Measurements from ENCODE around the gene NR2E1.

The NR2E1 gene

DNA sequence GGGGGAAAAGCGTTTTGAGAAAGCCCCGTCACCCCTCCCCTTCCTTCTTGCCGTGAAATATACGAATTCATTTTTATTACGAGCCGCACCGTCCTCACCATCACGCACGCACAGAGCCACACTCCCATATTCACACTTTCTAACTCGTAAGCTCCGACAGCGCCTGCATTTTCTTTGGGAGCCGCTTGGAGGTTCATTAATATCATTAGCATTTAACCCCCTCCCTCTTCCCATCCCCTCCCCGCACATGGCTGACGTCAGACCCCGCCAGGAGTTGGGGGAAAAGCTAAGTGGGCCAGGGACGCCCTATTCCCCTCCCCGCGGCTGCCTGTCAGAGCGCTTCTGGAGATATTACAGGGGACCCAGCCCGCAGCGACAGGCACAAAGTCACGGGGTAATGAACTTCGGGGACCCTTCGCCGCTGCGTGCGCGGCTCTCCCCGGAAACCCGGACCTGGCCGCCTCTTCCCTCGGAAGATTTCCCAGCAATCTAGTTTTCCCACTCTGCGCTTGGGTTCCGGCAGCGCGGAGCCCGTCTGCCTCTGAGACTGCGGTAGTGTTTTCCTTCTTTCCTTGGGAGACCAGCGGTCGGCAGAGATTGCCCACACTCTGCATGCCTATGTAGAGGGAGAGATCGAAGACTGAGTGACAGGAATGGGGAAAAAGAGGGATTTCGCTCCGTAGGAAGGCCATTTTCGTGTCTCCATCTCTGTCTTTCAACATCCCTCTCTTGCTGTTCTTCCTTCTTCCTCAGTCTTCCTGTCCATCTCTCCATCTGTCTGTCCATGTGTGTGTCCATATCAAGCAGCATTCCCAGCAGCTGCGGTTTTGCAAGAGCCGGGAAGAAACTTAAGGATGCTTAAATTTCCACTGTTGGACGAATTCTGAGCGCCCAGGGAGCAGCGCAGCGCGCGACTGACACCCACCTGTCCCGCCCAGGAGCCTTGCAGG lies at the start of gene NR2E1:
NR2E1 (plus strand) TSS at position 309 of the 950 bp plus-strand sequence. CDS start 744 bp downstream, outside the sequence.
- peak; percentile 92 for DNase-seq

DNA sequence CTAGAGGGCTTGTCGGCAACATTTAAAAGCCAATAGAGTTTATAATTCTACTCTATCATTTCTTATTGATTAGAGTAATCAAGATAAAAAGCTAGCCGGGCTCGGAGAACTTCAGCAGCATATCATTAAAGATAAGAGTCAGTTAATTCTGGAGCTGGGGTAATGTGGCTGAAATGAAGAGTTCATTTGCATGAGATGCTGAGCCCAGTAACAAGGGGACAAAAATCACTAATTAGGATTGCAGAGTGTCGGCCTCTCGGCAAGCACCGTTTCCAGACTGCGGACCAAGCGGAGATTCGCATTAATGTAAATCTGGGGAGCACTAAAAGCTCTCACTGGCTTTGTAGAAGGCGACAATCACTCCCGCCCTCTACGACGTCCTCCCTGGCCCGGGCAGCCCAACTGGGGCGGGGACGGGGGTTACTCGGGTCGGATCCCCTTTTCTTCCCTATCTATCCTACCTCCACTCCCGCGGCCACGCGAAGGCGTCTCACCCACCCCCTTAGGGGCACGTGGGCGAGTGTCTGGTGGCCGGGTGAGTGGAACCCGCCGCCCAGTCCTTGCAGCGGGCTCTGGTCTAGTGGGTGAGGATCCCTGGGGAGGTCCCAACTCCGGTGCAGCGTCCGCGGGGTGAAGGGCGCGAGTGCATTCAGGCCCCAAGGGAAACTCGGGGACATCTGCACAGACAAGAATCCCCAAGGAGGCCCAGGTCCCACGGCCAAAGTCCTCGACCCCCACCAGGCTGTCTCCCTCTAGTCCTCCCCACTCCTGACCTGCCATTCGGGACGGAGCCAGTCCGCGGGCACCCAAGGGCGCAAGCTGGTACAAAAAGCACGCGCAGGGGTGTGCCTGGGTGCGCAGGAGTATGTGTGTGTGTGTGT lies 49.0 kb upstream of the NR2E1 start:
- peak; percentile 65 for DNase-seq

DNA sequence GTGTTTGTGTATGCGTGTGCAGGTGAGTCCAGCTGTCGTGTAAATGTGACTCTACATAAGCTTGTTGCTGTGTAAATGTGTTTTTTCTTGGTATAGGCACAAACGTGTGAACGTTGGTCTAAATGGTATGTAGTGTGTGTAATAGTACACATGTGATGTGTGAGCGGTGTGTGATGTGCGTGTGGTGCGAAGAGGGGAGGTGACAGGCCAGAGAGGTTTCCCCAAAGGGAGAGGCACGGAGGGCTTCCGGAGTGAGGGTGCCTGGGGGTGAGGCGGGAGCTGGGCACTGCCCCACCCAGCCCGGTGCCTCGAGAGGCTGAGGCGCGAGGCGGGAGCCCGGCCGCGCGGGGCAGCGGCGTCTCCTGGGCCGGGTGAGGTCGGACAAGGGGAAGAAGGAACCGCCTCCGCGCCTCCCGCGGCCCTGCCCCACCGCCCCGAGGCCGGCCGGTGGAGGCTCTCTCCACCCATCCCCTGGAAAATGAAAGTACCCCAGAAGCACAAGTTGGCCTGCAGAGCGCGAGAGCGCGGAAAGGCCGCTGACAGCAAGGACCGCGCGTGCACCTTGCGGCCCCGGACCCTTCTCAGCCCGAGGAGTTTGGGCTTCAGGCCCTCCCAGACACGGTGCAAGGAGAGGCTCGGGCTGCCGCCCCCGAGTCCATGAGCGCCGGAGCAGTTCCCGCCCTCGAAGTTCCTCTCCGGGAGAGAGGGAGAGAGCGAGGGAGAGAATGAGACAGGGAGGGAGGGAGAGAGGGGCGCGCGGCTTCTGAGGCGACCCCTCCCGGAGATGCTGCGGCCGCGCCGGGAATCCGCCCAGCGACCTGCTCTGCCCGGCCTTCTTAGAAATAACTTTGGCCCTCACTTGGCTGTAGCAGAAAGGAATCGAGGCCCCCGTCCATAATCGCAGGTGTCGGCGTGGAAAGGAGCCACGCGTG lies 48.1 kb upstream of the NR2E1 start:
- DNase-seq: peak; percentile 73

DNA sequence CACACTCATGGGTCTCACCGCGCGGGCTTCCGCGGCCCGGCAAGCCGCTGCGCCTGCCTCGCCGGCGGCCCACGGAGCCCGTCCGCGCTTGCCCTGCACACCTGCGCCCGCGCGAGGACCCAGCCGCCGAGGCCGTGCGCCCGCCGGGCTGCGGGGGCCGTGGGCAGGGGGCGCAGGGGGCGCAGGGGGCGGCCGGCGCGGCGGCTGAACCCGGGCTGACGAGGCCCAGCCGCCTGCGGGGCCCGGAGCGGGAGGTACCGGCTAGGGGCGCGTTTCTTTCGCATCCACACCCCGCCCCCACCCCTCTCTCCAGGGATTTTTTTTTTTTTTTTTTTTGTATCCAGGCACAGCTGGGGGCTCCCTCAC lies 47.5 kb upstream of the NR2E1 start:
- DNase-seq: no peak

DNA sequence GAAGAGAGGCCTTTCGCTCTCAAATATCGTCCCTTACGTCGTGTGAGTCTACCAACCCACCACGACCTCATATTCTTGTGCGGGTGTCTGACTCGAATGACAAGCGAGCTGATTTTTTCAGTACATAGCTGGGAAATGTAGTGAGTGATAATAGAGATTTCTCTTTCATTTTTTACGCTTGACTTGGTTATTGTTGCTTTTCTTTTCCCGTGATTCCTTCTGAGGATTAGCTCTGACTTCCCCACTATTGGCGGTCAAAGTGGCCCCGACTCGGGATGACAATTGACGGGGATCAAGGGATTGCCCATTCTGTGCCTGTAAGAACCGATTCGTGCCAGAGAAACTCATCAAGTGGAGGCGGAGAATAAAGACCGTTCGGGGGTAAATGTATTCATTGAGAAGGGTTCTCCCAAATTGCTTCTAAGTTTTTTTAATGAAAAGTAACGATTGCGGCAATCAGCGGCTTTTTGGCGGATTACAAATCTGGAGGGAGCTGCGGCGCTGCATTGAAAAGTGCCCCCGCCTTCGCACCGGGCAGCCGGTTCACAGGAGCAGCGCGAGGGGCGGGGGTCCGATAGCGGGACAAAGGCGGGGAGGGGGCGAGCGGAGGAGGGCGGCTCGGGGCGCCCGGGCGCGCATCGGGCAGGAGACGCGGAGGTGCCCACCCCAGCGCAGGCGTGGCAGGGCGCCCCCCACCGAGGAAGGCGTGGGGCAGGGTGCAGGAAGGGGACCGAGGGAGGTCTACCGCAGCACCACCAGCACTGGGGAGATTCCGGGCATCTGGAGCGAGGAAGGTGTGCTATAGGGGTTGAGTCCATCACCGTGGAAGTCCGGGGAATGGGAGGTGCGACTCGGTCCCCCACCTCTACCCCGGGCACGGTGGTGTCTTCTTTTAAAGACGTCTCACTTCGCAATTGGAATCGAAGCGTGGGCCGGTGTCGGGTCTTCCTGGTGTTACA lies 46.7 kb upstream of the NR2E1 start:
- peak; percentile 84 for DNase-seq

DNA sequence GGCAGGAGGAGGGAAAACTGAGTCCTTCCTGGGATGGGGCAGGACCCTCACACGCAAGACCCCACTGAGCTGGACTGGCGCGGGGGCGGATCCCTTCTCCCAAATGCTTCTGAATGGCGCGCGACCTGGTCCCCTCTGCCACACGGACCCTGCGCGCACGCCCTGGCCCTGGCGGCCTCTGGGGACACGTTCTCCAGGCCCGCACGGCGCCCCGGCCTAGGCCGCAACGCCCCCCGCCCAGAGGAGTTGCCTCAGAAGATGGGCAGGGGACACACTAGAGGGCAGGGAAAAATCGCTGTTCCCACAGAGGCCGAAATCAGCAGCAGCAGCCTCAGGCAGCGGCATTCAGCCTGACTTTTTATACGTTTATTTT lies 46.1 kb upstream of the NR2E1 start:
- peak; percentile 59 for DNase-seq

DNA sequence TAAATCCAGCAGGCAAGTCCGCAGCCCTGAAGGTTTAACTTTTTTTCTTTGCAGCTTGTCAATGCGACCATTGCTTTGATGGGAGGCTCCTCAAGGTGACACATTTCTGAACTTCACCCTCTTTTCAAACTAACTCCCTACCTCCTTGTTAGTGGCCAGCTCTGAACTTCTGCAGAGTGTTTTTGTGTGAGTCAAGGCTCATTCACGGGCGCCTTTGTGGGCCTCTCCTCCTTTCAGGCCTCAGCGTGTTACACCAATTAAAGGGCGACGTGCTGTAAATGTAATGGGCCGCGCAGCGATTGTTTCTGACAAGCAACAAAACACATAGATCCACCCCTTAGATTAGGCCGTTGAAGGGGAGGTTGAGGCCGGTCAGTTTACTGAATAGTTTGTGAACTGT lies 45.5 kb upstream of the NR2E1 start:
- peak; percentile 94 for DNase-seq

DNA sequence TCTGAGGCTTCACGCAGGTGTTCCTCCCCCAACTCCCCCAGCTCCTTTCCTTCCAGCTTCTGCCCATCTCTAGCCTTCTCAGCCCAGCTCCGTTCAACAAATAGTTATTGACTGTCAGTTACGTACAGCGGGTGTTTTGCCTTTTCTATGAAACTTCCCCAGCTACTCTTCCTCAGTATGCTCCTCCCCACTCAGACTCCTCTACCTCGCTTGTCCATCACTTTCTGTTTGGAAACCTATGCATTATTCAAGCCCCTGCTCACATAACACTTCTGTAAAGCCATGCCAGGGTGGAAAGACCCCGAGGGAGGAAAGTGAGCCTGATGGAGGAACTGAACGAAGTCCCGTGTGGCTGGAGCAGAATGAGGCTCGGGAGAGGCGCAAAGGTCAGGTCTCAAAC lies 44.2 kb upstream of the NR2E1 start:
- DNase-seq: no peak

DNA sequence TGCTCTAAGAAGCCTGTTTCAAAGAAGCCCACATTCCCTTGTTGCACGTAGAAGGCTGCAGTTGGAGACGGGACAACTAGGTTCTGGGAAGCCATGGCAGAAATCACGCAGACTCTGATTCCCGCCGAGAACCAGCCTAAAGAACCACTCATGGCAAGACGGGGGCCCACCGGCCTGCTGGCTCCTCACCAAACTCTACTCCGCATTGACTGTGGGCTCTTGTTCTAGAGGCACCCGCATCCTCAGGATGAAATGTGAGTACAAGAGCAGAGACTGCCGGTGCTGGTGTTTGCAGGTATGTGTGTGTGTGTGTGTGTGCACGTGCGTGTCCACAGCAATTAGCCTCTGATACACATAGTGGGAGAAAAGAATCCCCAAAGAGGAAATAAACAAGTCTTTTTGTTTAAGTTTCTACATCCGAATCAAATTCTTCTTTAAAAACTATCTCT lies 42.3 kb upstream of the NR2E1 start:
- DNase-seq: peak; percentile 50

DNA sequence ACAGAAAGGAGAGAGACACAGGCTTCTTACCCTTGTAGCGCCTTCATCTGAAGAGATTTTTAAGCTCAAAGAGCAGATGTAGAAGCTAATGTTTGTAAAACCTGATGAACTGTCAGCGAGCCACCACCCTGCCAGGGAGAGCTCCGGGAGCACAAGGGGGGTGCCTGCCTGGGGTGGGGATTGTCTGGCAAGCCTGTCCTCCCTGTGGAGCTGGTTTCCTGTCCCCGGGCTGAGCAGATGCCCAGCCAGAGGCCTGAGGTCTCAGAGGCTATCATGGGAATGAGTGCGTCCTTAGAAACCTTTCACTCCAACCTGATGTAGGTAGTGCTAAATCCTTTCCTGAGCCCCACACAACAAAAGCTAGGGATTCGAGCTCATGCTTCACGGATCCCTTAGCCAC lies 41.9 kb upstream of the NR2E1 start:
- DNase-seq: peak; percentile 22

DNA sequence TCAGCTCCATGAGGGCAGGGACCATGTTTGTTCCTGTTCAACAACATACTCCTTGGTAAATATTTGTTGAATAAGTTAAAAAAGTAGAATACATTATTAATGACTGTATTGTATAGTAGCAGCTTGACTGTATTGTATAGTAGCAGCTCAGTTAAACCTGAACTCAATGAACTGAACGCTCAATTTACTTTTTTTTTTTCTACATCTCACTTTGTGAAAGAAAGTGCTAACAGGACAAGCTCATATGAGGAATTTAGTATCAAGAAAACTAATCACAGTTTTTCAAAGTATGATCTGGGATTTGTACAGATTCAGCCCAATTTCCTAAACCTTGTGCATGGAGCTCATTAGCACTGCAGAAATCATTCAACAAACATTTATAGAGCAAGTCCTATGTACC lies 38.8 kb upstream of the NR2E1 start:
- no peak for DNase-seq

DNA sequence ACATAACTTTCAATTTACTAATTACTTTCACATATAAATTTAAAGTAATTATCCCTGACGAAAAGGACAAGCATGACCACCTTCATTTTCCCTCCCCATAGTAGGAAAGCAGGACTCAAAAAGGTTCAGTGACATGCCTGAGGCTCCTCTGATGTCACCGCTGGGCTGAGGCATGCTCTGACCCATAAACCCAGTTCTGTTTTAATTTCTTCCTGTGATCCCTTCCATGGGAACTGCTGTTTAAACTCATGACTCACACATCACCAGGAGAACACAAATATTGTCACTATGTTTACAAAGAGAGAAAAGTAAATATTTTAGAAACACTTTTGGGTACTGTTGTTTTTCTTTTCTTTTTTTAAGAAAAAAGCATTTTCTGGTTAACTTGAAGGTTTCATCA lies 38.0 kb upstream of the NR2E1 start:
- no peak for DNase-seq

DNA sequence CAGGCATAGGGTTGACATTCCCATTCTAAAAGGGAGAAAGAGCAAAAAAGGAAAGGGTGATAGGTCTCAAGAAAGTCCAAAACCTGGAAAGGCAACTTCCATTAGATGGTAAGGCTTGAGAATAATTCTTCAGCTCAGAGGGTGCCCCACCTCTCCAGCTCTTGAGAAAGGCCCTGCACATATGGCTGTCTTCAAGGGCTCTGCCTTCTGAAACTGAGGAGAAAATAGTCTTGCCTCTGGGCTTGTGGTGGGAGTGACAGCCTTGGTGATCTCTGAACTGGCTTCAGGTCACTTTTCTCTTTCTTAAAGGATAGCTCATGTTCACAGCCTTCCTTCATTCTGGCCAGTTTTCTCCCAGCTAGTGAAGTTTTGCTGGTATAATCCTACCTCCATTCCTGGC lies 35.6 kb upstream of the NR2E1 start:
- DNase-seq: no peak

DNA sequence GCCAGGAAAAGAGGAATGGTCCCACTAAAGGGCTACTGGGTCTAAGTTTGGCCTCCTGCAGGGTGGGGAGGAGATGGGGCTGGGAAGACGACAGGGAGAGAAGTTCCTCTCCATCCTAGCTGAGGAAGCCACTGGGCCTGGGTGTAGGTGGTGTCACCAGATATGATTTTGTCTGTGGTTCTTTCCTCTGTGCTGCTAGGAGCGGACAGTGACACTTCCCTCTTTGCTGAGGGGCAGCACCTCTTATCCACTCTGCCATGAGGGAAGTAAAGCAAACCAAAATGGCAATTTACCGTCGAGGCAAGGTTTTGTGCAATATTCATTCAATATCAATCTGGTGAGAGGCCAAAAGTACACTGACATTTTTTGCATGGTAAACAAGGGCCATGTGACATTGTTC lies 33.0 kb upstream of the NR2E1 start:
- DNase-seq: no peak

DNA sequence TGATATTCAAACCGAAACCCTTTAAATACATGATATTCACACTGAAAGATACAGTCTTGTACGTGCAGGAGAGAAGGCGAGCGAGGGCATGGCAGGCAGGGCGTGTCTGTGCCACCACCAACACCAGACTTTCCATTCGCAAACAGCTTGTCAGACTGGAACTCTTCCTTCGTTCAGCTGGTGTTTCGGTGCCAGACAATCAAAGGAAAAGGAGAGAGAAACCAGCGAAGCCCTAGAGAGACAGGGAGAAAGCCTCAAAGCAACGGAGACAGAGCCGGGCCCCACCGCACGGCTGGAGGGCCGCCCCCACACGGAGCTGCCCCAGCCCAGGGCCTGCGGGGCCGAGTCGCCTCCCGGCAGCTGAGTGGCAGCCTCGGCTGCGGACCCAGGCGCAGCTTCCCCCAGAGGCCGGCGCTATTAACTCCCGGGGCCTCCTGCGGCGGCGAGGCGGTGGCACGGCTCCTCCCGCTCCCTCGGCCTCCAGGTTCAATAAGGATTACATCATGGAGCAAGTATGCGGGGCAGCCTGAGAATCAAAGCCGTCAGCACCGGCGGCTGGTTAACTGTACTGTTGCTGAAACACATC lies 32.1 kb upstream of the NR2E1 start:
- peak; percentile 95 for DNase-seq

DNA sequence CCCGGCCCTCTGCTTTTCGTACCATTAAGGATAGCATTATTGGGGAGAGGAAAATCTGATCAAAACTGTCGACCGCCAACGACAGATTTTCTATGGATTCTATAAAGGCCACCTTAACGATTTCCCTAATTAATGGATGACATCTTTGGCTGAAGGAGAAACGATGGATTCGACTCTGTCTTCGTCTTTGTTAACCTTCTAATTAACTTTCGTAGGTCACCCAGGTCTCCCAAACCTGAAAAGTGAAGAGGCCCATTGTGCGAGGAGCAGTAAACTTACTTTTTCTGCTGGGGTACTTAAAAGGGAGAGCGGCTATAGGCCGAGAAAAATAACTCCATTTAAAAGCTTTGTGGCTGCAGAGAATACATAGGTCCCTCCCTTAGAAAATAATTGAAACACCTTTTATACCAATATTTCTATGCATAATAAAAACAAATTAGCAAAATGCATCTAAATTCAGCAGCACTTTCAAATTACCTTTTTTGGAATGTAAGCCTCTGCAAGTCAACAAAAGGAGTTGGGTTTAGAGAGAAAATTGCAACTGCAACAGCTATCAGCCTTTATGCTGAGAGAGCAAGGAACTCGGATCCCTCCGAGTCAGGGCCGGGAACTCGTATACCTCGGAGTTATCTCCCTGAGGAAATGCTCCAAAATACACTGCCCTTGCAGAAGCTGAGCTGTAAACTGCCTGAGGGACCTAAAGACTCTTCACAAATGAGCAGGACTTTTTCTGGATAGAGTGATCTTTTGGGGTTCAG lies 31.4 kb upstream of the NR2E1 start:
- DNase-seq: peak; percentile 74

DNA sequence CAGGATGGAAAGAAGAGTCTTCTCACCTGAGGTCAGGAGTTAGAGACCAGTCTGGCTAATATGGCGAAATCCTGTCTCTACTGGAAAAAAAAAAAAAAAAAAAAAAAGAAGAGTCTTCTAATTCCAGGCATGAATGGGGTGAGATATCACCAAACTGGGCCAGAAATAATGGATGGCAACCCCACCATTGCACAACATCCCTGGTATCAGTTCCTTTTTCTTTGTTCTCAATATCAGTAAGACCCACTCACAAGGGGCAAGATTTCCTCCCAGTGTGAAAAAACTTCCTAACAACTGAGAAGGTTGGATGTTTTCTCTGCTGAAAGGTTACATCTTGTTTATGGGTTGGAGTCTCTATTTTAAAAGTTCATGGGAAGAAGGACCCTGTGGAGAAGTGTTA lies 23.6 kb upstream of the NR2E1 start:
- no peak for DNase-seq

DNA sequence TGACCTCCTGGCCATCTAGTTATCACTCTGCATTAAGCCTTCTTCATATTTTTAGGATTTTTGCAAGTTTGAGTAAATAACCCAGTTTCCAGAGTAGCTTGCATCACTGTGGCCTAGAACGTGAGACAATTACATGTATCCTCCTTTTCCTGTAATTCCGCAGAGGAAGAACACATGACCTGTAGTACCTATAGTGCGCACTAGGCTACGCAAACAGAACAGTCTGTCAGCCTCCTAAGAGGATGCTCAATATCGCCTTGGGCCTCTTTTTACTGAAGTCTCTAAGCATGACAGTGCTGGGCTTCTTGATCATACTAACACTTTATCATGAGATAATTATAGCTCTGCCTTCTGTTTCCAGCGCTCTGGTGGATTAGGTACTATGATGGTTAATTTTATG lies 20.2 kb upstream of the NR2E1 start:
- DNase-seq: no peak

DNA sequence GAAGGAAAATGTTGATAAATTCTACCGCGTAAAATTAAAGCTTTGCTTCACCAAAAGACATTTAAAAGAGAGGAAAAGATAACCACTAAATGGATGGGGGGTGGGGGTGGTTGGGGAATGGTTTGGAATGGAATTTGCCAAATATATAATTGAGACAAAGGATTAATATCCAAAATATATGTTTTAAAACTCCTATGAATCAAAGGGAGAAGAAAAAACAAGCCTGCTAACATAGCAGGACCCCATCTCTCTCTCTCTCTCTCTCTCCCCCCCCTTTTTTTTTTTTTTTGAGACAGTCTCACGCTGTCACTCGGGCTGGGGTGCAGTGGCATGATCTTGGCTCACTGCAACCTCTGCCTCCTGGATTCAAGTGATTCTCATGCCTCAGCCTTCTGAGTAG lies 13.4 kb upstream of the NR2E1 start:
- DNase-seq: no peak
